ENCODE measurements around the gene NPAS2.

NPAS2 gene

GRCh38 chr2:100976645-100977391, 156.9 kb downstream of the NPAS2 start:
- no peak overlapping the region for H4K12ac ChIP-seq (ENCODE audit: low read depth, low read length)
- peak overlapping the region; percentile 92 for H2BK12ac ChIP-seq (ENCODE audit: low read length)
- H3K4me2 ChIP-seq (ENCODE audit: low read length), result peak overlapping the region; percentile 52
- H2AFZ ChIP-seq (ENCODE audit: insufficient read depth, low read length, poor library complexity), result no peak overlapping the region
- H2BK120ac ChIP-seq (ENCODE audit: insufficient read depth, low read length, poor library complexity), result peak overlapping the region; percentile 65
- H3K27me3 ChIP-seq (ENCODE audit: insufficient read depth, low read length), result no peaks in the 10 kb centered on the region
- no peaks in the 10 kb centered on the region for H3K36me3 ChIP-seq (ENCODE audit: control insufficient read depth in 1 of 2, insufficient read depth in 2 of 2, low read length in 2 of 2)
- peak overlapping the region; percentile 67 for H3K14ac ChIP-seq (ENCODE audit: low read length)
- no peak for DNase-seq
- H3K4me1 ChIP-seq (ENCODE audit: control insufficient read depth in 1 of 2, insufficient read depth in 2 of 2, low read length in 2 of 2), result peaks cover 33 to 34% of the 10 kb centered on the region in 2 experiments
- H3K79me2 ChIP-seq (ENCODE audit: control insufficient read depth, insufficient read depth, low read length, poor library complexity), result peaks cover under 1% of the 10 kb centered on the region
- H2AK5ac ChIP-seq (ENCODE audit: low read length), result no peak overlapping the region
- H2BK5ac ChIP-seq (ENCODE audit: low read depth, low read length, poor library complexity), result peak overlapping the region; percentile 42
- H3K79me1 ChIP-seq (ENCODE audit: low read length), result peaks cover 25% of the 10 kb centered on the region
- peak overlapping the region; percentile 88 for H4K91ac ChIP-seq (ENCODE audit: low read depth, low read length)
- H3K4me3 ChIP-seq (ENCODE audit: low read depth, low read length), result no peak overlapping the region
- no CpG with 5 or more reads among the region's 19 CpGs for WGBS (ENCODE audit: extremely low coverage, insufficient coverage, insufficient read length)
- H3K23ac ChIP-seq (ENCODE audit: low read length), result no peak overlapping the region
- H3K9me3 ChIP-seq (ENCODE audit: insufficient read depth, low read depth, low read length), result no peaks in the 10 kb centered on the region
- no peak overlapping the region for H3K9ac ChIP-seq (ENCODE audit: low read length)
- H4K8ac ChIP-seq (ENCODE audit: low read depth, low read length), result peak overlapping the region; percentile 10
- peak overlapping the region; percentile 87 for H3K27ac ChIP-seq (ENCODE audit: low read depth, low read length)
- H3K4ac ChIP-seq (ENCODE audit: low read depth, low read length), result no peak overlapping the region
- H3K18ac ChIP-seq (ENCODE audit: low read length), result peak overlapping the region; percentile 57

GRCh38 chr2:100977511-100977910, 157.6 kb downstream of the NPAS2 start:
- Histone ChIP-seq H3K79me2 (ENCODE audit: control insufficient read depth, insufficient read depth, low read length, poor library complexity) (peaks cover 2% of the 10 kb centered on the region), H4K91ac (ENCODE audit: low read depth, low read length) (peak overlapping the region; percentile 88), H3K23ac (ENCODE audit: low read length) (no peak overlapping the region), H3K27ac (ENCODE audit: low read depth, low read length) (peak overlapping the region; percentile 87), H3K9ac (ENCODE audit: low read length) (no peak overlapping the region), H2AK5ac (ENCODE audit: low read length) (peak overlapping the region; percentile 57), H3K4me1 (ENCODE audit: control insufficient read depth in 1 of 2, insufficient read depth in 2 of 2, low read length in 2 of 2) (peaks cover 40 to 41% of the 10 kb centered on the region in 2 experiments), H3K4me3 (ENCODE audit: low read depth, low read length) (no peak overlapping the region), H3K9me3 (ENCODE audit: insufficient read depth, low read depth, low read length) (no peaks in the 10 kb centered on the region), H3K79me1 (ENCODE audit: low read length) (peaks cover 31% of the 10 kb centered on the region), H3K36me3 (ENCODE audit: control insufficient read depth in 1 of 2, insufficient read depth in 2 of 2, low read length in 2 of 2) (no peaks in the 10 kb centered on the region), H3K14ac (ENCODE audit: low read length) (peak overlapping the region; percentile 67), H3K27me3 (ENCODE audit: insufficient read depth, low read length) (no peaks in the 10 kb centered on the region), H4K8ac (ENCODE audit: low read depth, low read length) (peak overlapping the region; percentile 41), H3K4ac (ENCODE audit: low read depth, low read length) (peak overlapping the region; percentile 37), H2BK5ac (ENCODE audit: low read depth, low read length, poor library complexity) (peak overlapping the region; percentile 42), H2BK12ac (ENCODE audit: low read length) (peak overlapping the region; percentile 92), H2BK120ac (ENCODE audit: insufficient read depth, low read length, poor library complexity) (peak overlapping the region; percentile 65), H2AFZ (ENCODE audit: insufficient read depth, low read length, poor library complexity) (no peak overlapping the region), H3K18ac (ENCODE audit: low read length) (peak overlapping the region; percentile 64), H3K4me2 (ENCODE audit: low read length) (peak overlapping the region; percentile 52), H4K12ac (ENCODE audit: low read depth, low read length) (no peak overlapping the region)
- no CpG with 5 or more reads among the region's 12 CpGs for WGBS (ENCODE audit: extremely low coverage, insufficient coverage, insufficient read length)
- no peak for DNase-seq

GRCh38 chr2:100978582-100979191, 158.7 kb downstream of the NPAS2 start:
- Histone ChIP-seq H3K79me1 (ENCODE audit: low read length) (peaks cover 39% of the 10 kb centered on the region), H4K91ac (ENCODE audit: low read depth, low read length) (peak overlapping the region; percentile 66), H3K4me1 (ENCODE audit: control insufficient read depth in 1 of 2, insufficient read depth in 2 of 2, low read length in 2 of 2) (peaks cover 44 to 47% of the 10 kb centered on the region in 2 experiments), H3K79me2 (ENCODE audit: control insufficient read depth, insufficient read depth, low read length, poor library complexity) (peaks cover 2% of the 10 kb centered on the region), H3K14ac (ENCODE audit: low read length) (no peak overlapping the region), H3K4ac (ENCODE audit: low read depth, low read length) (peak overlapping the region; percentile 29), H3K4me2 (ENCODE audit: low read length) (no peak overlapping the region), H2BK120ac (ENCODE audit: insufficient read depth, low read length, poor library complexity) (peak overlapping the region; percentile 23), H3K9me3 (ENCODE audit: insufficient read depth, low read depth, low read length) (no peaks in the 10 kb centered on the region), H2BK5ac (ENCODE audit: low read depth, low read length, poor library complexity) (peak overlapping the region; percentile 36), H3K27ac (ENCODE audit: low read depth, low read length) (no peak overlapping the region), H4K12ac (ENCODE audit: low read depth, low read length) (no peak overlapping the region), H2AFZ (ENCODE audit: insufficient read depth, low read length, poor library complexity) (no peak overlapping the region), H3K18ac (ENCODE audit: low read length) (no peak overlapping the region), H3K4me3 (ENCODE audit: low read depth, low read length) (no peak overlapping the region), H2AK5ac (ENCODE audit: low read length) (peak overlapping the region; percentile 20), H3K36me3 (ENCODE audit: control insufficient read depth in 1 of 2, insufficient read depth in 2 of 2, low read length in 2 of 2) (no peaks in the 10 kb centered on the region), H3K9ac (ENCODE audit: low read length) (no peak overlapping the region), H4K8ac (ENCODE audit: low read depth, low read length) (no peak overlapping the region), H3K27me3 (ENCODE audit: insufficient read depth, low read length) (no peaks in the 10 kb centered on the region), H3K23ac (ENCODE audit: low read length) (no peak overlapping the region), H2BK12ac (ENCODE audit: low read length) (peak overlapping the region; percentile 76)
- WGBS (ENCODE audit: extremely low coverage, insufficient coverage, insufficient read length), result no CpG with 5 or more reads among the region's 16 CpGs
- no peak for DNase-seq

- no peak overlapping the region for H2BK5ac ChIP-seq (ENCODE audit: low read depth, low read length, poor library complexity)
Measured at GRCh38 chr2:100980046-100980445, 160.1 kb downstream of the NPAS2 start.

More at GRCh38 chr2:100980046-100980445, 160.1 kb downstream of the NPAS2 start:
- Histone ChIP-seq H3K14ac (ENCODE audit: low read length) (no peak overlapping the region), H2AFZ (ENCODE audit: insufficient read depth, low read length, poor library complexity) (no peak overlapping the region), H3K79me2 (ENCODE audit: control insufficient read depth, insufficient read depth, low read length, poor library complexity) (peaks cover 2% of the 10 kb centered on the region), H3K9me3 (ENCODE audit: insufficient read depth, low read depth, low read length) (no peaks in the 10 kb centered on the region), H3K4me1 (ENCODE audit: control insufficient read depth in 1 of 2, insufficient read depth in 2 of 2, low read length in 2 of 2) (peaks cover 45 to 47% of the 10 kb centered on the region in 2 experiments), H3K9ac (ENCODE audit: low read length) (no peak overlapping the region), H2AK5ac (ENCODE audit: low read length) (no peak overlapping the region), H2BK120ac (ENCODE audit: insufficient read depth, low read length, poor library complexity) (no peak overlapping the region), H3K4me2 (ENCODE audit: low read length) (no peak overlapping the region), H3K79me1 (ENCODE audit: low read length) (peaks cover 39% of the 10 kb centered on the region), H3K4ac (ENCODE audit: low read depth, low read length) (no peak overlapping the region), H3K4me3 (ENCODE audit: low read depth, low read length) (no peak overlapping the region), H4K12ac (ENCODE audit: low read depth, low read length) (no peak overlapping the region), H3K36me3 (ENCODE audit: control insufficient read depth in 1 of 2, insufficient read depth in 2 of 2, low read length in 2 of 2) (no peaks in the 10 kb centered on the region), H4K8ac (ENCODE audit: low read depth, low read length) (no peak overlapping the region), H3K27ac (ENCODE audit: low read depth, low read length) (no peak overlapping the region), H2BK12ac (ENCODE audit: low read length) (peak overlapping the region; percentile 61), H4K91ac (ENCODE audit: low read depth, low read length) (peak overlapping the region; percentile 58), H3K27me3 (ENCODE audit: insufficient read depth, low read length) (no peaks in the 10 kb centered on the region), H3K23ac (ENCODE audit: low read length) (no peak overlapping the region), H3K18ac (ENCODE audit: low read length) (no peak overlapping the region)
- WGBS (ENCODE audit: extremely low coverage, insufficient coverage, insufficient read length), result 100% methylated on average over 1 of the region's 12 CpGs
- peak in 1 of 2 donors; percentile 57 for DNase-seq
